Activated naive CD4-positive, alpha-beta T cell treated with anti-CD3 and anti-CD28 coated beads, Interleukin-2, amount 50 U/mL, for 16 hours (primary cell): Measurements from ENCODE around the gene ARHGAP8.

ENCODE experiments used
- DNase-seq: peaks from one replicate; pipeline ENCODE4 v3.0.0-alpha.2; 2020

Gene ARHGAP8

GRCh38 chr22:44752285-44753188 is at the start of gene ARHGAP8:
Gene ARHGAP8, plus strand, starts transcription at chr22:44752575. Its CDS starts 33,953 bp downstream, at chr22:44786528.
- no peak for DNase-seq

- DNase-seq, result no peak
Measured at GRCh38 chr22:44703255-44703870, 49.0 kb upstream of the ARHGAP8 start.

GRCh38 chr22:44704159-44705021 is 48.0 kb upstream of the ARHGAP8 start:
- no peak for DNase-seq

- DNase-seq, result no peak
Measured at GRCh38 chr22:44705022-44705297, 47.4 kb upstream of the ARHGAP8 start.

GRCh38 chr22:44706488-44706887 is 45.9 kb upstream of the ARHGAP8 start:
- DNase-seq, result no peak

GRCh38 chr22:44707178-44707577 is 45.2 kb upstream of the ARHGAP8 start:
- DNase-seq, result no peak

- no peak for DNase-seq
Measured at GRCh38 chr22:44707752-44708151, 44.6 kb upstream of the ARHGAP8 start.

- no peak for DNase-seq
Measured at GRCh38 chr22:44709881-44710392, 42.4 kb upstream of the ARHGAP8 start.

- DNase-seq, result no peak
Measured at GRCh38 chr22:44710474-44711240, 41.7 kb upstream of the ARHGAP8 start.

GRCh38 chr22:44711241-44711560 is 41.2 kb upstream of the ARHGAP8 start:
- DNase-seq, result no peak

GRCh38 chr22:44711690-44712555 is 40.5 kb upstream of the ARHGAP8 start:
- DNase-seq, result no peak

- no peak for DNase-seq
Measured at GRCh38 chr22:44712962-44713361, 39.4 kb upstream of the ARHGAP8 start.

GRCh38 chr22:44714703-44715350 is 37.5 kb upstream of the ARHGAP8 start:
- no peak for DNase-seq

- no peak for DNase-seq
Measured at GRCh38 chr22:44718418-44718817, 34.0 kb upstream of the ARHGAP8 start.

- DNase-seq, result no peak
Measured at GRCh38 chr22:44719586-44720368, 32.6 kb upstream of the ARHGAP8 start.

GRCh38 chr22:44721213-44721612 is 31.2 kb upstream of the ARHGAP8 start:
- DNase-seq, result no peak

GRCh38 chr22:44722611-44723010 is 29.8 kb upstream of the ARHGAP8 start:
- DNase-seq, result no peak

GRCh38 chr22:44723801-44724200 is 28.6 kb upstream of the ARHGAP8 start:
- no peak for DNase-seq

GRCh38 chr22:44724416-44724815 is 28.0 kb upstream of the ARHGAP8 start:
- no peak for DNase-seq

- DNase-seq, result no peak
Measured at GRCh38 chr22:44724859-44725258, 27.5 kb upstream of the ARHGAP8 start.
